ENCODE results near the gene GSK3B.

The GSK3B gene

GRCh38 chr3:119808843-119809242 lies 285.4 kb downstream of the GSK3B start:
- no peaks in the 10 kb centered on the region for H3K9me3 ChIP-seq
- peaks cover 13 to 14% of the 10 kb centered on the region in 2 experiments for H3K4me1 ChIP-seq (ENCODE audit: control insufficient read depth in 1 of 2, insufficient read depth in 1 of 2, low read depth in 1 of 2, low read length in 1 of 2)
- H3K27me3 ChIP-seq: no peaks in the 10 kb centered on the region
- H3K4me3 ChIP-seq (ENCODE audit: low read depth in 1 of 2, low read length in 1 of 2): no peak overlapping the region
- H3K27ac ChIP-seq: no peak overlapping the region
- no peak for TF ChIP-seq CTCF (IDR thresholded peaks at IDR 0.05)
- no peaks in the 10 kb centered on the region for H3K36me3 ChIP-seq

- Histone ChIP-seq H3K4me3 (ENCODE audit: low read depth in 1 of 2, low read length in 1 of 2) (no peak overlapping the region), H3K9me3 (no peaks in the 10 kb centered on the region), H3K27me3 (no peaks in the 10 kb centered on the region), H3K27ac (no peak overlapping the region), H3K36me3 (no peaks in the 10 kb centered on the region), H3K4me1 (ENCODE audit: control insufficient read depth in 1 of 2, insufficient read depth in 1 of 2, low read depth in 1 of 2, low read length in 1 of 2) (peaks cover 13 to 14% of the 10 kb centered on the region in 2 experiments)
- TF ChIP-seq CTCF (IDR thresholded peaks at IDR 0.05): no peak
Measured at GRCh38 chr3:119808244-119808643, 286.0 kb downstream of the GSK3B start.

GRCh38 chr3:119800844-119801243 lies 293.4 kb downstream of the GSK3B start:
- no peaks in the 10 kb centered on the region for H3K4me1 ChIP-seq (ENCODE audit: control insufficient read depth in 1 of 2, insufficient read depth in 1 of 2, low read depth in 1 of 2, low read length in 1 of 2)
- no peaks in the 10 kb centered on the region for H3K9me3 ChIP-seq
- H3K27ac ChIP-seq: no peak overlapping the region
- H3K27me3 ChIP-seq: no peaks in the 10 kb centered on the region
- no peaks in the 10 kb centered on the region for H3K36me3 ChIP-seq
- H3K4me3 ChIP-seq (ENCODE audit: low read depth in 1 of 2, low read length in 1 of 2): no peak overlapping the region
- no peak for TF ChIP-seq CTCF (IDR thresholded peaks at IDR 0.05)

GRCh38 chr3:119796785-119797184 lies 297.5 kb downstream of the GSK3B start:
- TF ChIP-seq CTCF (IDR thresholded peaks at IDR 0.05): no peak
- no peaks in the 10 kb centered on the region for H3K27me3 ChIP-seq
- H3K9me3 ChIP-seq: no peaks in the 10 kb centered on the region
- no peak overlapping the region for H3K27ac ChIP-seq
- H3K36me3 ChIP-seq: no peaks in the 10 kb centered on the region
- no peaks in the 10 kb centered on the region for H3K4me1 ChIP-seq (ENCODE audit: control insufficient read depth in 1 of 2, insufficient read depth in 1 of 2, low read depth in 1 of 2, low read length in 1 of 2)
- no peak overlapping the region for H3K4me3 ChIP-seq (ENCODE audit: low read depth in 1 of 2, low read length in 1 of 2)

GRCh38 chr3:119796368-119796767 lies 297.9 kb downstream of the GSK3B start:
- no peak overlapping the region for H3K4me3 ChIP-seq (ENCODE audit: low read depth in 1 of 2, low read length in 1 of 2)
- no peaks in the 10 kb centered on the region for H3K9me3 ChIP-seq
- H3K36me3 ChIP-seq: no peaks in the 10 kb centered on the region
- H3K27ac ChIP-seq: no peak overlapping the region
- TF ChIP-seq CTCF (IDR thresholded peaks at IDR 0.05): no peak
- no peaks in the 10 kb centered on the region for H3K4me1 ChIP-seq (ENCODE audit: control insufficient read depth in 1 of 2, insufficient read depth in 1 of 2, low read depth in 1 of 2, low read length in 1 of 2)
- no peaks in the 10 kb centered on the region for H3K27me3 ChIP-seq

- no peaks in the 10 kb centered on the region for H3K4me1 ChIP-seq (ENCODE audit: control insufficient read depth in 1 of 2, insufficient read depth in 1 of 2, low read depth in 1 of 2, low read length in 1 of 2)
- no peaks in the 10 kb centered on the region for H3K27me3 ChIP-seq
- no peaks in the 10 kb centered on the region for H3K9me3 ChIP-seq
- TF ChIP-seq CTCF (IDR thresholded peaks at IDR 0.05): no peak
- H3K36me3 ChIP-seq: no peaks in the 10 kb centered on the region
- no peak overlapping the region for H3K27ac ChIP-seq
- H3K4me3 ChIP-seq (ENCODE audit: low read depth in 1 of 2, low read length in 1 of 2): no peak overlapping the region
Measured at GRCh38 chr3:119795849-119796248, 298.4 kb downstream of the GSK3B start.
